MM.1S (cell line): ENCODE data around the gene PTGDS.

ENCODE experiments used
- DNase-seq: peaks from one replicate; pipeline ENCODE4 v3.0.0-alpha.2; 2015
- H2AFZ ChIP-seq: fragments of 300-600 bp; sonication (generic); 2 replicates; pipeline ENCODE4 v1.6.0; 2016; ENCODE audit warnings: antibody characterized with exemption, low read length
- H3F3A ChIP-seq: fragments of 300-600 bp; sonication (generic); 2 replicates; pipeline ENCODE4 v1.6.1; 2016; ENCODE audit warnings: mild to moderate bottlenecking, antibody characterized with exemption, low read length, moderate library complexity, mixed read lengths; ENCODE audit not compliant: insufficient read depth
- H3K27ac ChIP-seq: fragments of 300-600 bp; sonication (generic); 2 replicates; pipeline ENCODE4 v1.5.1; 2016; ENCODE audit warnings: mild to moderate bottlenecking, low read length
- H3K27me3 ChIP-seq: fragments of 300-600 bp; sonication (generic); replicated peaks from 2 replicates; pipeline ENCODE4 v1.6.0; 2016; ENCODE audit warnings: low read length; ENCODE audit not compliant: insufficient read depth
- H3K36me3 ChIP-seq: fragments of 300-600 bp; sonication (generic); replicated peaks from 2 replicates; pipeline ENCODE4 v1.6.1; 2016; ENCODE audit warnings: mild to moderate bottlenecking, low read length, mixed read lengths; ENCODE audit not compliant: insufficient read depth
- H3K4me1 ChIP-seq: fragments of 300-600 bp; sonication (generic); 2 replicates; pipeline ENCODE4 v1.6.1; 2016; ENCODE audit warnings: low read length, mixed read lengths
- H3K4me2 ChIP-seq: fragments of 300-600 bp; sonication (generic); 2 replicates; pipeline ENCODE4 v1.6.0; 2016; ENCODE audit warnings: low read depth, low read length
- H3K4me3 ChIP-seq: fragments of 300-600 bp; sonication (generic); 2 replicates; pipeline ENCODE4 v1.5.1; 2016; ENCODE audit warnings: low read length, mixed read lengths
- H3K79me2 ChIP-seq: fragments of 300-600 bp; sonication (generic); 2 replicates; pipeline ENCODE4 v1.6.1; 2016; ENCODE audit warnings: mixed run types, low read length, mixed read lengths
- H3K9ac ChIP-seq: fragments of 300-600 bp; sonication (generic); 2 replicates; pipeline ENCODE4 v1.6.1; 2016; ENCODE audit warnings: low read length, mixed read lengths
- H3K9me2 ChIP-seq: fragments of 300-600 bp; sonication (generic); replicated peaks from 2 replicates; pipeline ENCODE4 v1.6.1; 2016; ENCODE audit warnings: mild to moderate bottlenecking, low read length, mixed read lengths; ENCODE audit not compliant: insufficient read depth
- H3K9me3 ChIP-seq: fragments of 300-600 bp; sonication (generic); replicated peaks from 2 replicates; pipeline ENCODE4 v1.6.1; 2016; ENCODE audit warnings: mild to moderate bottlenecking, low read length, mixed read lengths; ENCODE audit not compliant: insufficient read depth
- H4K20me1 ChIP-seq: fragments of 300-600 bp; sonication (generic); 2 replicates; pipeline ENCODE4 v1.6.1; 2016; ENCODE audit warnings: mild to moderate bottlenecking, low read length, moderate library complexity, mixed read lengths; ENCODE audit not compliant: insufficient read depth
- CTCF ChIP-seq: fragments of 300-600 bp; sonication (generic); IDR thresholded peaks from 2 replicates; pipeline ENCODE4 v1.5.1; 2016; ENCODE audit warnings: antibody characterized with exemption, low read length, mixed read lengths
- EZH2 ChIP-seq: fragments of 300-600 bp; sonication (generic); optimal IDR thresholded peaks from 2 replicates; pipeline ENCODE3; 2017; ENCODE audit warnings: low read depth, mild to moderate bottlenecking, antibody characterized with exemption, low read length, mixed read lengths
- EZH2phosphoT487 ChIP-seq: fragments of 300-600 bp; sonication (generic); IDR thresholded peaks from 2 replicates; pipeline ENCODE4 v1.6.1; 2018; ENCODE audit warnings: antibody characterized with exemption, low read length

Gene PTGDS

GRCh38 chr9:136945333-136946227 lies 31.7 kb upstream of the PTGDS start:
- Histone ChIP-seq H3K36me3 (peaks cover 17% of the 10 kb centered on the region), H3F3A (no peaks in the 10 kb centered on the region), H2AFZ (no peak overlapping the region), H3K27ac (no peak overlapping the region), H4K20me1 (no peaks in the 10 kb centered on the region), H3K4me1 (peaks cover 7% of the 10 kb centered on the region), H3K27me3 (no peaks in the 10 kb centered on the region), H3K4me3 (no peak overlapping the region), H3K4me2 (no peak overlapping the region), H3K9me3 (no peaks in the 10 kb centered on the region), H3K9me2 (no peaks in the 10 kb centered on the region), H3K79me2 (peaks cover 29% of the 10 kb centered on the region), H3K9ac (no peak overlapping the region)
- TF ChIP-seq CTCF (no peak), EZH2phosphoT487 (no peak), EZH2 (no peak)
- no peak for DNase-seq

GRCh38 chr9:136946228-136947027 lies 30.9 kb upstream of the PTGDS start:
- DNase-seq = no peak

More at GRCh38 chr9:136946228-136947027, 30.9 kb upstream of the PTGDS start:
- Histone ChIP-seq H3K9ac (no peak overlapping the region), H4K20me1 (no peaks in the 10 kb centered on the region), H3K79me2 (peaks cover 27% of the 10 kb centered on the region), H2AFZ (no peak overlapping the region), H3K4me1 (peaks cover 9% of the 10 kb centered on the region), H3K27ac (no peak overlapping the region), H3K27me3 (no peaks in the 10 kb centered on the region), H3K4me2 (no peak overlapping the region), H3K4me3 (no peak overlapping the region), H3K9me3 (no peaks in the 10 kb centered on the region), H3F3A (no peaks in the 10 kb centered on the region), H3K36me3 (peaks cover 14% of the 10 kb centered on the region), H3K9me2 (no peaks in the 10 kb centered on the region)
- TF ChIP-seq EZH2phosphoT487 (no peak), EZH2 (no peak), CTCF (no peak)
